Omental fat pad (tissue), 4 donors: Measurements from ENCODE around the gene VCPKMT. TPM values are rescaled to one million over a fixed set of nuclear protein-coding genes. Genes with fewer than 3 reads are reported as not detected.
A peak's percentile ranks its signal among the peaks of the same experiment; 100 is the strongest.

ENCODE experiments used
- ATAC-seq: fragments of 150-250 bp; one replicate; pipeline ENCODE4 v1.9.1; 2016; ENCODE audit warnings: mild to moderate bottlenecking, moderate library complexity; ENCODE audit not compliant: low FRiP score
- DNase-seq: peaks from one replicate; pipeline ENCODE4 v3.0.0-alpha.2; 2019; ENCODE audit warnings: low spot score
- total RNA-seq, 4 donors: library from RNA; depleted of rRNA; stranded (reverse); fragments of >200 nt; gene quantifications; one replicate each; pipeline ENCODE4 v1.1.0, GENCODE V29; 2016
- TF ChIP-seq, protein P1 (sequence below), 3 donors: fragments of 450-650 bp; IDR thresholded peaks; one replicate each; pipeline ENCODE4 v1.5.1; 2016 to 2017; ENCODE audit warnings: antibody characterized with exemption in 3 of 3, mild to moderate bottlenecking in 3 of 3, moderate library complexity in 2 of 3

VCPKMT gene
- total RNA-seq, 4 donors from 2014 or later = 3.9 to 9.9 (median 7.7) TPM

DNA sequence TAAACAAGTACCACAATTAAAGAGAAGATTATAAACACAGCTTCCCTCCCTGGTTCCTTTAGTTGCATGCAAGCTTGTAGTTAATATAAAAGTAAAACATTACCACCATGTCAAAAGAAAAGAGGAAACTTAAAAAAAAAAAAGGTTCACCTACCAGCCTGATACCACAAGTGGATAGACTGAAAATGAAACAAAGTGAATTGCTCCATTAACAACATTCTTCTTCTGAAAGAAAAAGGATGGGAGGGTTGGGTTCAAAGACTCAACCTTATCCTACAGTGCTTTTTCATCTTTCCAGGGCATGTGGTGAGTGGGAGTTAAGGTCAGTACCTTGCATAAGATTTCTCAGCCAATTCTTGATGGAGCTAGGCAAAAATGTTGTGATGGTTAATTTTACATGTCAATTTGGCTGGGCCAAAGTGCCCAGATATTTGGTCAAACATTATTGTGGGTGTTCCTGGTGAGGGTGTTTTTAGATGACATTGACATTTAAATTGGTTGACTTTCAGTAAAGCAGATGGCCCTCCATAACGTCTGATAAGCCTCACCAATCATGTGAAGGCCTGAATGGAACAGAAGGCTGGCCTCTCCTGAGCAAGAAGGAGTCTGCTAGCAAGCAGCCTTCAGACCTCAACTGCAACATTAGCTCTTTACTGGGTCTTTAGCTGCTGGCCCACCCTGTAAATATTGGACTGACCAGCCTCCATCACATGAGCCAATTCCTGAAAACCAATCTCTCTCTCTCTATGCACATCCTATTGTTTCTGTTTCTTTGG lies 28.8 kb downstream of the VCPKMT start:
- TF ChIP-seq, protein P1, sequence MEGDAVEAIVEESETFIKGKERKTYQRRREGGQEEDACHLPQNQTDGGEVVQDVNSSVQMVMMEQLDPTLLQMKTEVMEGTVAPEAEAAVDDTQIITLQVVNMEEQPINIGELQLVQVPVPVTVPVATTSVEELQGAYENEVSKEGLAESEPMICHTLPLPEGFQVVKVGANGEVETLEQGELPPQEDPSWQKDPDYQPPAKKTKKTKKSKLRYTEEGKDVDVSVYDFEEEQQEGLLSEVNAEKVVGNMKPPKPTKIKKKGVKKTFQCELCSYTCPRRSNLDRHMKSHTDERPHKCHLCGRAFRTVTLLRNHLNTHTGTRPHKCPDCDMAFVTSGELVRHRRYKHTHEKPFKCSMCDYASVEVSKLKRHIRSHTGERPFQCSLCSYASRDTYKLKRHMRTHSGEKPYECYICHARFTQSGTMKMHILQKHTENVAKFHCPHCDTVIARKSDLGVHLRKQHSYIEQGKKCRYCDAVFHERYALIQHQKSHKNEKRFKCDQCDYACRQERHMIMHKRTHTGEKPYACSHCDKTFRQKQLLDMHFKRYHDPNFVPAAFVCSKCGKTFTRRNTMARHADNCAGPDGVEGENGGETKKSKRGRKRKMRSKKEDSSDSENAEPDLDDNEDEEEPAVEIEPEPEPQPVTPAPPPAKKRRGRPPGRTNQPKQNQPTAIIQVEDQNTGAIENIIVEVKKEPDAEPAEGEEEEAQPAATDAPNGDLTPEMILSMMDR (IDR thresholded peaks at IDR 0.05) = no peak
- DNase-seq = no peak
- no peak for ATAC-seq

DNA sequence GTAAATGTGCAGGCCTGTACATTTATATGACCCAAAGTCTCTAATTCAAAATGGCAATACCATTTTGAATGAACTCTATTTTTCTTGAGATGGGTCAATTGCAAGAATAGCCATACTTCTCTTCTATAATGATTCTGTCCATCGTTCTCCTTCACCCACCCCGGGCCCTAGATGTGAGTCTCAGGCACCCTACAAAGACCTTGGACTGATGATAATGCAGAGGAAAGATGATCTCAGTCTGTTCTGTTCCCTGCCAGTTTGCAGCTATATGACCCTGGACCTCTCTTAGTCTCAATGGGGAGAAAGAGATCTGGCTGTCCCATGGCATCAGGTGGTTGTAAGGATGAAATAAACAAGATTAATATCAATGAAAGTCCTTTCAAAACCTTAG lies 30.1 kb downstream of the VCPKMT start:
- no peak for ATAC-seq
- TF ChIP-seq, protein P1 (IDR thresholded peaks at IDR 0.05) = no peak
- no peak for DNase-seq

DNA sequence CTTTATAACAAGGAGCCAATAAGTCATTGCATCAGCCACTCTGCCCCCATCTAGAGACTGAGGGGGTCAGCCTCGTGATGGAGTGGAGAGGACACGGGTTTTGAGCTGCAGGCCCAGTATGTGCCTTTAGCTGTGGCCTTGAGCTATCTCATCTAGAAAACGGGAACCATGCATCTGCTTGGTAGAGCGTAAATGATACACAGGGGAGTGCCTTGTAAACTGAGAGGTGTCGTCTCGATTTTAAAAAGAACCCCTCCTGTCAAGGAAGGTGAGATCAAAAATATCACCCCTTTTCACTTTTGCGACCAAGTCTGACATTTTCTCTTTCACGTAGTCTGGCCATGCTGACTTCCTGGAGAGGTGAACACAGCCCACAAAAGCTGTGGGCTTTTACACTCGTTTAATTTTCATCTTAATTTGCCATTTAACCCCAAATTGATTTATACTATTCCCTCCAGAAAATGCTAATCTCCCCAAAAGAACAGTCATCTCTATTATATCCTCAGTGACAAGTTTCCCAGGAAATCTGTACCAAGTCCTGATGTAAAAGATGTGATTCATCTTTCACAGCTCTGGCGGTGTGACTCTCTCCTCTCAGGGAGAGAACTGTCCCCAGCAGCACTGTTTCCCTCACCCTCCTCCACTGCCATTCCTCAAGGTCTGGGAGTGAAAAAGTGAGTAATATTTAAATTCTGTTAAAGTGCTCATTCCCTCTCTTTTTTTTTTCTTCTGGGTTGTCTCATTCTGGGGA lies 30.6 kb downstream of the VCPKMT start:
- no peak for DNase-seq
- no peak for ATAC-seq
- TF ChIP-seq, protein P1 (IDR thresholded peaks at IDR 0.05) = no peak

DNA sequence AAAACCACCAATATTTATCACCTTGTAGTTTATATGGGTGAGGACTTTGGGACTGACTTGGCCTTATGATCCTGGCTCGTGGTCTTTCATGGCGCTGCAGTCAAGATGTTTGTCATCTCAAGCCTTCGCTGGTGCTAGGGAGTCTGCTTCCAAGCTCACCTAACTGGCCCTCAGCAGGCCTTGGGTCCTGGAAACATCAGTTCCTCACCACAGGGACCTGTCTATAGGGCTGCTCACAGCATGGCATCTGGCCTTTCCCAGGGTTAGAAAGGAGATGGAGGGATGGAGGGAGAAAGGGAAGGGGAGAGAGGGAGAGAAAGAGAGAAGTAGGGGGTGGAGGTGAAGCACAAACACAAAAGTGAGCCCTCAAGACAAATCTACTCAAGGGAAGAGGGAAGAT lies 31.7 kb downstream of the VCPKMT start:
- DNase-seq = no peak
- no peak for ATAC-seq
- TF ChIP-seq, protein P1 (IDR thresholded peaks at IDR 0.05) = no peak

DNA sequence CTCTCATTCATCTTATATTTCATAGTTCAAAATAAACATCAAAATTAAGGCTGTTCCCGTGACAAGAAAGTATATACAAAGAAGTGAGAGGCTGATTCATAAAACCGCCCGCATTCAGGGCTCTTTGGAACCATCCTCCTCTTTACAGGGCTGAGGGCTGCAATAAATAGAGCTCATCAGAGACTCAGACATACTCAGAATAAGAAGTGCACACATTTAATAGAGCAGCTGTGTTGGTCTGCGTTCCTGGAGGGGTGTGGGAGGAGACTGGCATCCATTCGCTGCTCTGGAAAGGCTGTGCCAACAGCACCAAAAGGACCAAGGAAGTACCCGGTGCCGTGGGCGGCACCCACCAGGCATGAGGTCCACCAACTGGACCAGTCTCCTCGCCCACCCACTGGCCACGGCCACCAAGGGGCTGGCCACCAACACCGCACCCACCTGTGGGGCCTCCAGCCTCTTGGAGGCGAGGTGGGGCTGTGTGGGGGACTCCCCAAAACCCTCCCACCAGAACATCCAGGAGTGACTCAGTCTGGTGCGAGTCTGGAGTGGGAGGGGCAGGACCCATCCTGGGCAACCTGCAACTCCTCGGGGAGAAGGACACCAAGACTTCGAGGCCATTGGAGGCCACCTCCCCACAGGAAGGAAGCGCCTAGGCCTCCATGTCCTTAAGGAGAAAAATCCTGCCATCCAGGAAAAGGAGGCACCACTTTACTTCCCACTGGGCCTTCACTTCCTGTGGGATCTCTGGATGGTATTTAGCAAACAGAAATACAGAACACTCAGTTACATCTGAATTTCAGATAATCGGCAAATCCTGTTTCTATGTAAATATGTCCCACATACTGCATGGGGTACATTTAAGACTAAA lies 32.7 kb downstream of the VCPKMT start:
- DNase-seq (no peak), ATAC-seq (no peak)
- TF ChIP-seq, protein P1 (IDR thresholded peaks at IDR 0.05) = no peak

DNA sequence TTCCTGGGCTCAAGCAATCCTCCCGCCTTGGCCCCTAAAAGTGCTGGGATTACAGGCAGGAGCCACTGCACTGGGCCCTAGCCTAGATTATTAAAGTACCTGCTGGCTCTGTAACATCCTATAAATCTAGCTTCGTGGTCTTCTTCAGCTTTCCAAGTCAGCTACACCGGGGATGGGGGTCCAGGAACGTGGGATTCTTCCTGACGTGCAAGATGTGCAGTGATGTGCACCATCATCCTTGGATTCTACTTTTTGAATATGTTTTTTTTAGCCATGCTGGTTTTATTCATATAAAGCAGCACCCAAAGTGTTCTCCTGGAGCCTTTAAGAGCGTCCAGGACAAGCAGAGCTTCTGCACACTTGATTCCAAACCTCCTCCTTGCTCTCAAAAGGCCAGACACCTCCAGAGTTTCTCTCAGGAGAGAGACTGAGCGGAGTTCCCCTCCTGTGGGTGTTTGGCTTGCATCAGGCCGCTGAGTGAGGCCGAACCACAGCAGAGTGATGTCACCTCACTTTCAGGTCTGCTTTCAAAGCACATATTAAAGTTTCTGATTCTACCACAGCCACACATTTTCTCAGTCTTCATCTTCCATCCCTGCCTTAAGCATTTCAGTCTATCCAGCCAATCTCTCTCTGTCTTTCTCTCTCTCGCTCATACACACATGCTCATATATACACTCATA lies 33.4 kb downstream of the VCPKMT start:
- TF ChIP-seq, protein P1 (IDR thresholded peaks at IDR 0.05) = no peak
- ATAC-seq = peak; percentile 23
- no peak for DNase-seq
